Fibroblast of gingiva (primary cell): ENCODE results near the gene ABAT.

Source experiments
- DNase-seq: peaks from one replicate; pipeline ENCODE4 v3.0.0-alpha.2; 2011; ENCODE audit warnings: low read depth

Gene ABAT

DNA sequence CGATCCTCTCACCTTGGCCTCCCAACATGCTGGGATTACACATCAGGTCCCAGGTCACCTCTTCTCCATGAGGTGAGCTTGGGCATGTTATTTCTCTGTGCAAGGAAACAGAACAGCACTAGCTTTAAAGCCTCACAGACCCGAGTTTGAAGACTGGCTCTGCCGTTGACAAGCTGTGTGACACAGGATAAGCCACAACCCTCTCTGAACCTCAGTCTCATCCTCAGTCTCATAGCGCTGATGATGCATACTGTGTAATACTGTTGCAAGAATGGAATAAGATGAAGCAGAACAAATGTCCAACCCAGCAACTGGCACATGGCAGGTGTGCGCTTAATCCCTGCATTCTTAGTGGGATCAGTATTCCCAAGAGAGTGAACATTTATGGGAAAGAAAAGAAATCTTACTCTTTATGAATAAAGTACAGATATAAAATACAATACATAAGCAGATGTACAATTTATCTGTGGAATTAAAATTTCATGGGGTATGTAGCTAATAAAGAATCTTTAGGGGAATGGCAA is 43.5 kb downstream of the ABAT start:
- no peak for DNase-seq

DNA sequence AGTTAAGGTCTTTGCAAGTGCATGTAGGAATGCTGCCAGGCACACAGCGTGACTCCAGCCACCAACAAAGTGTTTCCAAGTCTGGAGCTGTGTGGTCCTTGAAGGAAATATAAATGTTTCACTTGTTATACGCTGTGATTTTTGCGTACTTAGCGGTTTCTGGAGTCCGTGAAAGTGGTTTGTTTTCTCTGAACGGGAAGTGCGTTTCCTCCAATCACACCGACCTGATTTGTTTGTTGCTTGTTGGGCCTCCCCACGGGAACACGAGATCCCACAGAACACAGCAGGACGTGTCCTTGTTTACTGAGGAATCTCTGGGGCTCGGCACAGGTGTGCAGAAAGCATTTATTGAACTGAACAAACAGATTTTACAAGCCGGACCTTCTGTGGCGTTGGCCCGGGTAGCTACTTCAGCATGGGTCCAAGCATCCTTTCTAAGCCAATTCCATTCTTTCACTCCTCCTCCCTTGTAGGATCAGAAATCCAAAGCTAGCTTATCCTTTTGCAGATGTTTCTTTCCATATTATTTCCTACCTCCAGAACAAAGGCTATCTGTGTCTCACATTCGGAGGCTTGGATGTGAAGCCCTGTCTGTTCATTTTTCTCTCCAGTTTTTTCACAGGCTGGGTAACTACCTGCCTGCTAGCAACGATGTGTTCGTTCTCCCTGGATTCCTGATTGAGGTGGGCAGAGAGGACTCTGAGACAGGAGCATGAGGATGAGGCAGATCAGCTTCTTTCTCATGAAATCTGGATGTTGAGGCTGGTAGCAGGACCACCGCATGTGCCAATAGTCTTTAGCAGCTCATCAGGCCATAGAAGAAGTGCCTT is 44.6 kb downstream of the ABAT start:
- no peak for DNase-seq

DNA sequence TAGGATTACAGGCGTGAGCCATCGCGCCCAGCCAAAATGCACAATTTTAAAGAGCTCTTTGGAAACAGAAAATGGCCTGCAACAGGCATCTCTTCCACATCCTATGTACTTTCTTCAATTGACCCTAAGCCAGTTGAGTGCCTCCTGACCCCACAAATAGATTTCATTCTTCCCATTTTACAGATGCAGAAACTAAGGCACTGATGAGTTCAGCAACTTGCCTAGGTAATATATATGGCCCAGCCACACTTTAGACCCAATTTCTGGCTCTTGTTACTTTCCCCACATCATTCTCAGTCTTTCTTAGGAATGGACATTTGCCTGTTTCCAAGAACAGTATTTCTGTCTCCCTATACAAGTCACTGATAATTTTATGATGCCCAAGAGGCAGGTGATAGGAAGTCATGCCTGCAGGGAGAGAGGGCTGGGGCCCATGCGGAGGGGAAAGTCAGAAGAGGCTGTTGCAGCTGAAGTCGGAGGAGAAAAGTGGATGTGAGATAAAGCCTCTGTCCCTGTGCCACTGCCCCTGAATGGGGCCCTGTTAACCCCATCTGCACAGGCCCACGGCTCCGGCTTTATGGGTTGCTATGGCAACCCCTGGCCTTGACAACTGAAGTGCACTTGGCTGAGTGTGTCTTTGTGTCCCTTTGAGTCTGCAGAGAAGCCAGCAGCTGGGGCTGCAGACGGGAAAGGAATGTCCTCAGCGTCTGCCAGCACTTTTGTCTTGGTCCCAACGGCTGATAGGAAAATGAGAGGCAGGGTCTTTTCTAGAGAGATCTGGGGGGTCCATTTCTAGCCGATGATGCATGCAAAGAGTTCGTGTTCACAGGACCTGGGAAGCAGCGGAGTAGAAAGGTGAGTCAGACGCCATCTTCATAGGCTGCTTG is 45.9 kb downstream of the ABAT start:
- no peak for DNase-seq

DNA sequence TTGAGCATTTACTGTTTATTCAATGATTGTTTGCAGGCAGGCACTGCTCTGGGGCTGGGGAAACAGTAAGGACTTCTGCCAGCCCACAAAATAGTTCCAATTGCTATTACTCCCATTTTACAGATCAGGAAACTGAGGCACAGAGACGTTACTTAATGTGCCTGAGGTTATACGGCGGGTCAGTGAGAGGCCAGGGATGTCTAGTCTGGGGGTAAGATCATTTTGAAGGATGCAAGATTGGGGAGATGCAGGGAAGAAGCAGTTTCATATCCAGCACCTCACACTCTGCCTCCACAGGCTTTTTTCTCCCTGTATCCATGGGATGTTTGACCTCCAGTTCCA is 46.5 kb downstream of the ABAT start:
- DNase-seq: no peak

DNA sequence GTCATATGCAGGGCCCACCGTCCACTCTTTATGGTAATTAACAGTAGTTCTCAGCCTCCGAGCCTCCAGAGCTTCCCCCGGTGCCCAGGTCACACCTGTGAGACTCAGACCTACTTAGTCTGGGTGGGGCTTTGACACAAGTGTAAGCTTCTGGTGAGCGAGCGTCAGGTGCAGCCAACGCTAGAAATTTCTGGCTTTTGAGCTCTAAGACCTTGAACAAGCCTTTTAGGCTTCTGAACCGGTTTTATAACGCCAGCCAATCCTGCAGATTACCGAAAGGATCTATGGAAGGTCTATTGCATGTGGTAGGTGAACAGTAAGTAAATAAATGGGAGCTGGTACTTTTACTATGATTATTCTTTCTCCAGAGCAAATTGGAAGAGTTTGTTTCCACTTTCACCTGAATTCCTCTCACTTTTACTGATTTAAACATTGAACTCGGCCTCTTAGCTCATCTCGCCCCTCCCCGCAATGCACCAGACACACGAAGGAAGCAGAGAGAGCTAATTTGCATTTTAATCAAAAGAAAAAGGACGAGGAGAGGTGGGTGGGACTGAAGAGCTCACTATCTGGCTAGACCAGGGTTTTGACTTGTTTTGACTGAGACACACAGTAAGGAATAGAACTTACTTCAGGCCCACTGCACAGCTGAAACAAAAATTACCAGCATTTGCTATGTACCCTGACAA is 47.1 kb downstream of the ABAT start:
- DNase-seq: no peak

DNA sequence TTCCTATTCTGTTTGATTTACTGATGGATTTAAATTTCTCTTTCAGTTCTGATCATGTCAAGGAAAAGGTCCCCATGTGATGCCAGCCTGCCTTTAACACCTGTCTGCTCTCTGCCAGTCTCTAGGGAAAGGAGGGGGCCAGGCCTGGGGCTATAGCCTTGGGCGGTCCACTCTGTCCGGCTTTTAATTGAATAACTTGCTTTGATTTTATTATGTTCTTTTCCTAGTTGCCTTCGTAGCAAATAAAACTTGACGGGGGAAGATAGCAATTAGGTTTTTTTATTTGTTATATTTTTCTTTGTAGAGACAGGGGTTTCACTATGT is 47.6 kb downstream of the ABAT start:
- no peak for DNase-seq

DNA sequence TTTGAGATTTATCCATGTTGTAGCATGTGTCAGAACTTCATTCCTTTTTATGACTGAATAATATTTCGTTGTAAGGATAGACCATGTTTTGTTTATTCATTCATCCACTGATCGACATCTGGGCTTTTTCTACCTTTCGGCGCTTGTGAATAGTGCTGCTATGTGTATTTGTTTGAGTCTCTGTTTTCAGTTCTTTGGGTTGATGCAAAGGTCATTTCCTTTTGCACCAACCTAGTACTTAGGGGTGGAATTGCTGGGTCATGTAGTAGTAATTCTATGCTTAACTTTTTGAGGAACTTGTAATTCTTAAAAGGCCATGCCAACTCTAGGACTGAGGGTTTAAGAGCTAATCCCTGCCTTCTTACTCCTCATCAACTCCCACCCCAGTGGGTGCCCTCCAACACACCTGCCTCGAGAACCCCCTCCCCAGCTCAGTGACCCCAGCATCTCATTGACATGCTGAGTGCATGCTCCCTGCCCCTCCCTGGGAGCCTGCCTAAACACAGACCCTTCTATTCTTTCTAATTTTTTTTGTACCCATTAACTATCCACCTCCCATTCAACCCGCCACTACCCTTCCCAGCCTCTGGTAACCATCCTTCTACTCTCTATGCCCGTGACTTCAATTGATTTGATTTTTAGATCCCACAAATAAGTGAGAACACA is 51.2 kb downstream of the ABAT start:
- DNase-seq: no peak

DNA sequence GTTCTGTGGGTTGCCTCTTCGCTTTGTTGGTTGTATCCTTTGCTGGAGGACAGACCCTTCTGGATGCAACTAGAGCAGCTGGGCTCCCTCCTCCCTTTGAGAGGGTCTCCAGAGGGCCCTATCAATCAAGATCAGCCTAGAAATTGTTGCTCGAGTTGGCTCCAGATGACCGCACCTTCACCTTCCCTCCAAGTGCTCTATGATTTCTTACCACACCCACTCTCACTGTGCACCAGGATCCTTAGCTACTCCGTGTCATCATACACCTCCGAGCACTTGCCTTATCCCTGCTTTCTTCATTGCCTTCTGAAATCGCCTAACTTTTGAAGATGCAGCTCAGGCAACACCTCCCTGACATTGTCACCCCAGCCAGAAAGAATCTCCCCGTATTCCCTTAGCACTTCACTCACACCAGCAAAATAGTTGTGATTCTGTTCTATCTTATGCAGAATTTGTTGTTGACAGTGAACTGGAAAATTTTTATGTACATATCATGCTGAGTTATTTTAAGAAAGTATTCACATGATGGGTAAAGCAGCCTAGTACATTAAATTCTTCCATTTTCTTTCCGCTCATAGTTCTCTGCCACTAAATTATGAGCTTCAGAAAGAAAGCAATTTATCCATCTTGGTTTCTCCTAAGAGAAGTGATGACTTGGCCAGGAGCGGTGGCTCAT is 52.9 kb downstream of the ABAT start:
- no peak for DNase-seq

DNA sequence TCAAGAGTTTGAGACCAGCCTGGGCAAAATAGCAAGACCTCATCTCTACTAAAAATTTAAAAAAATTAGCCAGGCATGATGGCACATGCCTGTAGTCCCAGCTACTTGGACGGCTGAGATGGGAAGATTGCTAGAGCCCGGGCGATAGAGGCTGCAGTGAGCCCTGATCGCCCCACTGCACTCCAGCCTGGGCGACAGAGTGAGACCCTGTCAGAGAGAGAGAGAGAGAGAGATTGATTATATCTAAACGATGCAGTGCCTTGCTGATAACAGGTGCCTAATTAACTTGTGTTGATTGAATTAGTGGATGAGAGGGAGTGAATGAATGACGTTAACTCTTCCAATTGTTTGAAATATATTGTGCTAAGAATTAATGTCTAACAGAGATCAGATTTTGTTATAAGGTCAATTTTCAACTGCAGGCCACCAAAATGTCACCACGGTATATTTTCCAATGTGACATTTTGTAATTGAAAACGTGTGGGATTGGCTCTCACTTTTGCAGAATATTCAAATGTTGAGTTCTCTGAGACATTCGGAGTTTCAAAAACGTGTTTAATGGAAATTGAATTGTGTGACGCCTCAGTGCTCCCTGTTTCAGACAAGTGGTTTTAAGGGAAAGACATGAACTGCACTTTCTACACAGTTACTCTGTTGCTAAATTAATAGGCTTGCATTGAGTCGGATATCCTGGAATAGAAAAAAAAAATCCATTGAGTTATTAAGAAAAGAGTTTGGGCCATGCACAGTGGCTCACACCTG is 53.6 kb downstream of the ABAT start:
- DNase-seq: no peak

DNA sequence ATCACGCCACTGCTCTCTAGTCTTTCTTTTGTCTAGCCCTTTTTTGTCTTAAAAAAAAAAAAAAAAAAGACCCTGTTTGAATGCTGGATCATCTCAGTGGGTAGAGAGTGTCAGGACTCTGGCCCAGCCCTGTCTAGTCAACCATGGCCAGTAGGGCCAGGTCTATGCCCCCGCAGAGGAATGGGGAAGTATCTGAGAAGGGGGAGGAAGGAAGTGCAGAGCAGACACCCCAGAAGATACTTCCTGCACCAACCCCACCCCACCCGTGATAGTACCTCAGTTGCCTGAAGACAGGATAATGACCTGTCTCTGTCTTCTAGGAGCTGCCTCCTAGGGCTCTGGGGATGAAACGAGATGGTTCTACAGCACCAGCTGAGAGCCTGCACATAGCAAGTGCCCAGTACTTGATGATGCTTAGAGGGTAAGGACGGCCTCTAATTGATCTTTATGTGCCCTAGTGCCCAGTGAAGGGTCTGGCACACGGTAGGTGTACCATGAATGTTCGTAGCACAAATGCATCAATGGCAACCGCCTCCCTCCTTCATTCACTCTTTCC is 55.4 kb downstream of the ABAT start:
- DNase-seq: no peak

DNA sequence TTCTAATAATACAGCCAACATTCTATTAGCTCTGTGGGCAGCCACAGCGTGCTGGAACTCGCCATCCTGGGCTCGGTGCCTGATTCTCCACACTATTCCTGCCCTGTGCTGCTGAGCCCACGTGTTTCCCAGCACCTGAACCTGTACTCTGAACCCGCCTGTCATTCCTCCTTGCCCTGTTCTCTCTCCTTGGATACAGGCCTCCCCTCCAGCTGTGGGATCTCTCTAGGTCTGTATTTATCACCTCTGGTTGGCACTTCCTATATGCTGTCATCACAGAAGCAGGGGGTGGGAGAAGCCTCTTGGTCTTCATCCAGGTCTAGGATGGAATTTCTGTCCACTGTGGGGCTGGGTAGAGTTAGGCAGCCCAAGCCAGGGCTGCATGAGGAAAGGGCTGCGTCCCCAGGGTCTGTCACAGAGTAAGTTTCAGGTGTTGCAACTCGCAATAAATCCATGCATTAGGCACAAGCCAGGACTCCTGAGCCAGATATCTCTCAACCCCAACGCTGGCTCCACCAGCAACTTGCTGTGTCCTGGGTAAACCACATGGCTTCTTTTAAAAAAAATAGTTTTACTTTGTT is 56.0 kb downstream of the ABAT start:
- DNase-seq: no peak

DNA sequence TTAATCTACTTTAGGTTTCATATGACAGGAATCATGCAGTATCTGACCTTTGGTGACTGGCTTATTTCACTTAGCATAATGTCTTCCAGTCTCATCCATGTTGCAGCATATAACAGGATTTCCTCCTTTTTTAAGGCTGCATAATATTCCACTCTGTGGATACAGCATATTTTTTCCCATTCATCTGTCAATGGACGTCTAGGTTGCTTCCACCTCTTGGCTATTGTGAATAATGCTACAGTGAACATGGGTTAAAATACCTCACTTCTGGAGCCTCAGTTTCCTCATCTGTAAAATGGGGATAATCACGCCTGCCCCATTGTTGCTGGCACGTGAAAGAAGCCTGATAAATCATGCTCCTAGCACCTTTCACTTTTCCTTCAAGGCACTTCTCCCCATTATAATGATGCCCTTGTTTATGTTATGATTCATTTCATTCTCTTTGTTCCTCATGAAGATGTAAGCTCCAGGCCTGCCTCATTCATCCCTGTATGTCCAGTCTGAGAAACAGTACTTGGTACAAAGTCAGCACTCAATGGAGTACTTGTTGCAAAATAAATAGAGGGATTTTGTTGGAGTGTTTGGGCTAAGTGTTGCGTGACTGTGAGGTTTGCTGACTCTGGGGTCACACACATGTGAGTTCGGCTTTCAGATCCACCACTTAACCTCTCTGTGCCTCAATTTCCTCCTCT is 59.6 kb downstream of the ABAT start:
- no peak for DNase-seq

DNA sequence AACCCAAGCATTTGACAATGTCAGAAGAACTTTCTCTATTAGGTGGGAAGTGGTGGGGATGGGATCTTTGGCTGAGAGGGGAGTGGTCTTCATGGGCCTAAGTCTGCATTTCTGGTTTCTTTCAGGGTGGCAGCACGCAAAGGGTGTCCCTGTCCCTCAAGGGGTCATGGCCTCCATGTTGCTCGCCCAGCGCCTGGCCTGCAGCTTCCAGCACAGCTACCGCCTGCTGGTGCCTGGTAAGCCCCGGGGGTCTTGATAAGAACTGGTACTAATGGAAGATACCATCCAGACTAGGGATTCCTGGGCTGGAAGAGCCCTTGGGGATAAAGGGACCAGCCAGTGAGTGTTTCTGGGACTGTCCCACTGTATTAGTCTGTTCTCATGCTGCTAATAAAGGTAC is 61.2 kb downstream of the ABAT start:
- DNase-seq: no peak

DNA sequence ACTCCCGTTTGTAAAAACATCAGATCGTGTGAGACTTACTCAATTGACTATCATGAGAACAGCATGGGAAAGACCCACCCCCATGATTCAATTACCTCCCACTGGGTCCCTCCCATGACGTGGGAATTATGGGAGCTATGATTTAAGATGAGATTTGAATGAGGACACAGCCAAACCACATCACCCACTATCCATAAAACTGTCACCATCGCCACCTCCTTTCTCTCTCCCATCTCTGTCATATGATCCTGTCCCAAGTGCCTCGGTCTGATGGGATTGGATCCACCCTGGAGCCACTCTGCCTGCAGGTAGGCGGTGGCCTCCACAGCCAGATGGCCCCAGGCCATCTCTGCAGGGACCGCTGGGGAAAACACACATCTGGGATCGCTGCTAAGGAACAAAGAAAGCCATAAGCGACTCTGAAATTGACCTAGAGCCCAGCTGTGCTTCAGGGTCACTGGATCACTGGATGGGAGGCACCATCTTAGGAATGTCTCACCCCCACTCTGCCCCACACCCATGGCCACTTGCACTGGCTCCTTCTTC is 61.8 kb downstream of the ABAT start:
- DNase-seq: no peak

DNA sequence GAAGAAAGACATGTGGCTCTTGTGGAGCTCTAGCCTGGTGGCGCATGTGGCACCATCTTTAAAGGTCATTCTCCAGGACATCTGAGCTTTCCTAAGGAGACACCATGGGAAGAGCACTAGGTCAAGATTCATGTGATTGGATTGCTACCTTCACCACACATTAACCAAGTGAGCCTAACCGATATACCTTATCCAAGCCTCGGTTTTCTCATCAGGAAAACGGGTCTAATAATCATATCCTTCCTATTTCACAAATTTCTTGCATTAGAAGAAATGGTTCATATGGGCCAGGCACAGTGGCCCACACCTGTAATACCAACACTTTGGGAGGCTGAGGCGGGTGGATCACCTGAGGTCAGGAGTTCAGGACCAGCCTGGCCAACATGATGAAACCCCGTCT is 64.7 kb downstream of the ABAT start:
- DNase-seq: no peak

DNA sequence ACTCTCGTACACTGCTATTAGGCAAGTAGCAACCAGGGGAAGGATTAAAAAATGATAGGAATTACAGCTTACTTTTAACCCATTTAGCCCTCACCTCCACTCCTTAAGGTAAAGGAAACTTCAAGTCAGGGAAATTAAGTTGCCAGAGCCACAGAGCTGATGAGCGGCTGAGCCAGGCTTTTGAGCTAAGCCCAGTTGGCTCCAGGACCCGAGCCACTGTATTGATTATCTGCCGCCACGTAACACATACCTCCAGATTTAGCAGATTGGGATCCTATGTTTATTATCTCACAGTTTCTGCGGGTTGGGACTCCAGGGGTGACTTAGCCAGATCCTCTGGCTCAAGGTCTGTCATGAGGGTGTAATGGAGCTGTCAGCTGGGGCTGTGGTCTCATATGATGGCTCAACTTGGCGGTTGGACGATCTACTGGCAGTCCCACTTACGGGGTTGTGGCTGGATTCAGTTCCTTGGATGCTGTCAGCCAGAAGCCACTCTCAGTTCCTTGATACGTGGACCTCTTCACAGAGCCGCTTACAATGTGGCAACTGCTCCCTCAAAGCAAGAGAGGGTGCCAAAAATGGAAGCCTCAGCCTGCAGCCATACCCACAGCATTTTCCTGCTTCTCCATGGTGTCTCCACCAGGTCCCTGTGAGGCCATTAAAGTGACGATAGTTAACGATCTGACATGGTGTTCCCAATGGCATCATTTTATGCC is 65.7 kb downstream of the ABAT start:
- DNase-seq: no peak

DNA sequence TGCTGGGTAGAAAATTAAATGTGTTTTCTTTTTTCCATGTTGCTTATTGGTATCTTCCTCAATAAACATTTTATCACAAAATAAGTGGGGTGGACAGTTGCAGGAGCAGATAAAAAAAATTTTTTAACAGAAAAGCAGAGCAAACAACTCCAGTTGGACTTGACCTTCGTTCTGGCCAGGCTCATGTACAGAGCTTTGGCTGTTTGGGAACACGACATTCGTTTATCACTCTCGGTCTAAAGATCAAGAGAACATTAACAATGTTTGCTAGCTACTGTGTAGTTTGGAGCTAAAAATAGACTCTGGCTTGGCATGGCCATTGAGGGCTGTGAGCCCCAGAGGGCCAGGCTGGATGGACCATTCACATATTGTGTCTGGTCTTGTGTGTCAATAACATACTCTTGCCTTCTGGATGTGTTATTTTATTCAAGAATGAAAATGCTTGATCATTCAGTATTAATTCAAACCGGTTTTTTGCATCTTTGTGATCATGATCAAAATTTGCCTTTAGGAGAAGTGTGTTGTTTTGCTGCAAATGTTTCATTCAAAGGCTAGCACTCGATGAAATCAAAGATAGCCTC is 66.4 kb downstream of the ABAT start:
- DNase-seq: no peak

DNA sequence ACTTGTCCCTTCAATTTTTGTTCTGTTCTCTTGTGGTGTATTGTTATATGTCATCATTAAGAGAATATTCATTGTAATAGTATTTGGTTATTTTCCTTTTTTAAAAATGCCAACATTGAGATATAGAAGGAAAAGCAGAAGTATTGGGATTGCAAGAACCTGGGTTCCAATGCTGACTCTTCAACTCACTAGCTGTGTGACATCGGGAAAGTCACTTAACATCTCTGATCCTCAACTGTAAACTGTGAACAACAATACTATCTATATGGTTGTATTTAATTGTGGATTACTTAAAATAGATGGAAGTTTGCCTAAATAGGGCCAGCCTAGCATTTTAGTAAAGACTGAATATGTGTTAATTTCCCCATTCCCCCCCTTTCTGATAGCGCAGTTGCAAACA is 67.2 kb downstream of the ABAT start:
- no peak for DNase-seq
